Naive thymus-derived CD4-positive, alpha-beta T cell (primary cell): ENCODE data around the gene RNF8. TPM values are rescaled to one million over a fixed set of nuclear protein-coding genes. Genes with fewer than 3 reads are reported as not detected.
"Not testable (repeated sequence)": the region's sequence is repeated elsewhere in the genome, so short reads cannot be mapped to it uniquely, and the experiment has no call there.

Experiments used
- ATAC-seq: fragments of 150-1000 bp; cut with Tn5 transposase; 2 replicates; pipeline ENCODE4 v1.10.0; 2021; ENCODE audit warnings: mild to moderate bottlenecking, moderate library complexity
- CTCF ChIA-PET: fragments of 350-600 bp; sonication (Branson Sonifier 250); formaldehyde crosslinking; loops from one replicate; lab custom pipeline; 2021; ENCODE audit warnings: antibody characterized with exemption; lab: Charles Lee
- POLR2A ChIA-PET: fragments of 350-600 bp; sonication (Branson Sonifier 250); formaldehyde crosslinking; loops from one replicate; lab custom pipeline; 2021; ENCODE audit warnings: antibody characterized with exemption, inconsistent platforms; lab: Charles Lee
- DNase-seq, 9 donors: peaks; one replicate each; pipeline versions ENCODE4 v3.0.0 to v3.0.0-alpha.2; 2020 to 2022; ENCODE audit warnings: mixed read lengths in 1 of 9
- H3K27ac ChIP-seq: one replicate; pipeline ENCODE4 v1.7.0; 2013; ENCODE audit warnings: mild to moderate bottlenecking, low read depth, low read length, moderate library complexity
- H3K27me3 ChIP-seq, 2 donors: one replicate each; pipeline ENCODE4 v1.7.0; 2013; ENCODE audit warnings: low read length in 2 of 2, mild to moderate bottlenecking in 2 of 2, moderate library complexity in 2 of 2; ENCODE audit not compliant: control insufficient read depth in 2 of 2, insufficient read depth in 2 of 2
- H3K36me3 ChIP-seq, 3 experiments: 1 replicate in 2 of 3; 2 replicates in 1 of 3; pipeline ENCODE4 v1.7.0; 2013; ENCODE audit warnings: low read length in 3 of 3, mild to moderate bottlenecking in 3 of 3, moderate library complexity in 1 of 3; ENCODE audit not compliant: insufficient read depth in 3 of 3, control insufficient read depth in 2 of 3
- H3K4me1 ChIP-seq, 2 donors: one replicate each; pipeline ENCODE4 v1.7.0; 2013; ENCODE audit warnings: low read length in 2 of 2, mild to moderate bottlenecking in 2 of 2, moderate library complexity in 1 of 2; ENCODE audit not compliant: control insufficient read depth in 2 of 2, insufficient read depth in 2 of 2
- H3K4me3 ChIP-seq: 2 replicates; pipeline ENCODE4 v1.7.0; 2013; ENCODE audit warnings: mild to moderate bottlenecking, low read length
- H3K9me3 ChIP-seq, 3 experiments: 1 replicate in 2 of 3; 2 replicates in 1 of 3; pipeline ENCODE4 v1.7.0; 2013; ENCODE audit warnings: low read length in 3 of 3; ENCODE audit not compliant: control insufficient read depth in 2 of 3
- H3K27ac Mint-ChIP-seq, 9 donors: one replicate each; pipeline ENCODE4 v1.8.0; 2020 to 2022; ENCODE audit warnings: mixed read lengths in 9 of 9, mild to moderate bottlenecking in 8 of 9, moderate library complexity in 5 of 9, inconsistent platforms in 2 of 9
- H3K27me3 Mint-ChIP-seq, 5 donors: one replicate each; pipeline ENCODE4 v1.8.0; 2021 to 2022; ENCODE audit warnings: mixed read lengths in 5 of 5, mild to moderate bottlenecking in 1 of 5
- H3K36me3 Mint-ChIP-seq, 5 donors: one replicate each; pipeline ENCODE4 v1.8.0; 2020 to 2022; ENCODE audit warnings: mixed read lengths in 5 of 5, mild to moderate bottlenecking in 3 of 5, inconsistent platforms in 1 of 5
- H3K4me1 Mint-ChIP-seq, 7 donors: one replicate each; pipeline ENCODE4 v1.8.0; 2020 to 2022; ENCODE audit warnings: mixed read lengths in 7 of 7, mild to moderate bottlenecking in 3 of 7, inconsistent platforms in 1 of 7
- H3K4me3 Mint-ChIP-seq, 10 donors: one replicate each; pipeline ENCODE4 v1.8.0; 2020 to 2022; ENCODE audit warnings: mild to moderate bottlenecking in 10 of 10, mixed read lengths in 10 of 10, moderate library complexity in 6 of 10, inconsistent platforms in 2 of 10
- H3K9me3 Mint-ChIP-seq, 11 donors: one replicate each; pipeline ENCODE4 v1.8.0; 2020 to 2022; ENCODE audit warnings: mixed read lengths in 11 of 11, mild to moderate bottlenecking in 4 of 11, inconsistent platforms in 1 of 11, moderate library complexity in 1 of 11
- intact Hi-C, 2 donors: fragments of 100-400 bp; cut with micrococcal nuclease; formaldehyde crosslinking; loops; one replicate each; pipeline ENCODE4 v1.15.1; 2023
- polyA plus RNA-seq, 2 donors: library from polyadenylated mRNA; unstranded; fragments of 300-500 nt; fragmentation: Illumina TruSeq; gene quantifications; one replicate each; pipeline ENCODE4 v1.2.3, GENCODE V29; 2021
- total RNA-seq, 6 experiments: library from RNA in 5 of 6; stranded (reverse) in 5 of 6; gene quantifications; 1 replicate in 5 of 6; 2 replicates in 1 of 6; pipeline ENCODE4 v1.2.3 and lab custom pipeline; 2021 to 2026

The RNF8 gene
- total and polyA plus RNA-seq, 7 experiments from 2014 or later = 7.1 to 26.0 (median 15.8) TPM

DNA sequence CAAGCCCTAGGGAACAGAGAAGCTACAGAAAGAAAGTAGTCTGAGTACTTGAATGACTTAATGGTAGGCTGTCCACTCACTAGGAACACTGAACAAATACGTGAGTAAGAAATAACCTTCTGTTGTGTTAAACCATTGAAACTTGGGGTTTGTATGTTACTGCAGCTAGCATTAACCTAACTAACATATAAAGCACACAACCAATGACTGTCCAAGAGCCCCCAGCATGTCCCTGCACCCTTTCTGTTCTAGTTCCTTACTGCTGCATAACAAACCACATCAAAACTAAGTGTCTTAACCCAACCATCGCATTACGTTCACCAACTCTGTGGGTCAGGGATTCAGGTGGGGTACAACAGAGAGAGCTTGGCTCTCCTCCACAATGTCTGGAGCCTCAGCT, 10.5 kb upstream of the RNF8 start:
- intact Hi-C loops = no loop called here
- DNase-seq = no peak
- ChIA-PET CTCF (no interaction called here), POLR2A (no interaction called here)
- no peaks in the 10 kb centered on the region for H3K27me3 ChIP-seq
- H3K4me1 ChIP-seq = no peaks in the 10 kb centered on the region
- no peaks in the 10 kb centered on the region for H3K9me3 ChIP-seq
- no peak overlapping the region for H3K27ac Mint-ChIP-seq
- no peak overlapping the region for H3K4me3 Mint-ChIP-seq
- peaks cover 0 to 2% (median 0%) of the 10 kb centered on the region in 7 donors for H3K4me1 Mint-ChIP-seq
- no peak overlapping the region for H3K27ac ChIP-seq
- no peak overlapping the region for H3K4me3 ChIP-seq
- H3K36me3 ChIP-seq = no peaks in the 10 kb centered on the region
- ATAC-seq = no peak
- peaks cover 0 to 45% (median 14%) of the 10 kb centered on the region in 5 donors for H3K27me3 Mint-ChIP-seq
- H3K36me3 Mint-ChIP-seq = peaks cover 0 to 6% (median 0%) of the 10 kb centered on the region in 5 donors
- H3K9me3 Mint-ChIP-seq = peaks cover 0 to 2% (median 0%) of the 10 kb centered on the region in 11 donors

DNA sequence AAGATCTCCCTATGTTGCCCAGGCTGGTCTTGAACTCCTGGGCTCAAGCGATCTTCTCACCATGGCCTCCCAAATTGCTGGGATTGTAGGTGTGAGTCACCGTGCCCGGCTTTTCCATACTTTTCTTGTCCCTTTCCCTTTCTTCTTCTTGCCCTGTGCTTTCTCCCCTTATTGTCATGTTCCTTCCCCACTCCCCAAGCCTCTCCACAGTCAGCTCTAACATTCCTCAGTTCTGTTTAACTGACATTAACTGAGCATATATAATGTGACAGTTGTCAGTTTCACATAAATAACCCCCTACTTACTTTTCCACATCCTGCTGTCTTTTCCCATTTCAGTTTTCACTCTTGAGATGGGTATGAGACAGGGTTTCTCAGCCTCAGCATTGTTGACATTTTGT, 9.5 kb upstream of the RNF8 start:
- intact Hi-C loops = no loop called here
- Mint-ChIP-seq H3K4me3 (no peak overlapping the region), H3K9me3 (peaks cover 0 to 2% (median 0%) of the 10 kb centered on the region in 11 donors), H3K27me3 (peaks cover 0 to 45% (median 14%) of the 10 kb centered on the region in 5 donors), H3K4me1 (peaks cover 0 to 2% (median 0%) of the 10 kb centered on the region in 7 donors), H3K27ac (no peak overlapping the region), H3K36me3 (peaks cover 0 to 6% (median 0%) of the 10 kb centered on the region in 5 donors)
- Histone ChIP-seq H3K9me3 (no peaks in the 10 kb centered on the region), H3K36me3 (no peaks in the 10 kb centered on the region), H3K4me1 (no peaks in the 10 kb centered on the region), H3K4me3 (no peak overlapping the region), H3K27me3 (no peaks in the 10 kb centered on the region), H3K27ac (no peak overlapping the region)
- no peak for ATAC-seq
- CTCF ChIA-PET = no interaction called here
- no peak for DNase-seq
- POLR2A ChIA-PET = no interaction called here

DNA sequence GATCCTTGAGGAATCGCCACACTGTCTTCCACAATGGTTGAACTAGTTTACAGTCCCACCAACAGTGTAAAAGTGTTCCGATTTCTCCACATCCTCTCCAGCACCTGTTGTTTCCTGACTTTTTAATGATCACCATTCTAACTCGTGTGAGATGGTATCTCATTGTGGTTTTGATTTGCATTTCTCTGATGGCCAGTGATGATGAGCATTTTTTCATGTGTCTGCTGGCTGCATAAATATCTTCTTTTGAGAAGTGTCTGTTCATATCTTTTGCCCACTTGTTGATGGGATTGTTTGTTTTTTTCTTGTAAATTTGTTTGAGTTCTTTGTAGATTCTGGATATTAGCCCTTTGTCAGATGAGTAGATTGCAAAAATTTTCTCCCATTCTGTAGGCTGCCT, 8.0 kb upstream of the RNF8 start:
- H3K27ac ChIP-seq, H3K4me3 ChIP-seq, H3K36me3 ChIP-seq, H3K9me3 ChIP-seq, DNase-seq, H3K36me3 Mint-ChIP-seq, ATAC-seq, H3K27me3 ChIP-seq, H3K27ac Mint-ChIP-seq, CTCF ChIA-PET, POLR2A ChIA-PET, intact Hi-C loops, H3K4me3 Mint-ChIP-seq, H3K9me3 Mint-ChIP-seq, H3K4me1 ChIP-seq, H3K4me1 Mint-ChIP-seq: not testable (repeated sequence)
- peaks cover 0 to 45% (median 14%) of the 10 kb centered on the region in 5 donors for H3K27me3 Mint-ChIP-seq

DNA sequence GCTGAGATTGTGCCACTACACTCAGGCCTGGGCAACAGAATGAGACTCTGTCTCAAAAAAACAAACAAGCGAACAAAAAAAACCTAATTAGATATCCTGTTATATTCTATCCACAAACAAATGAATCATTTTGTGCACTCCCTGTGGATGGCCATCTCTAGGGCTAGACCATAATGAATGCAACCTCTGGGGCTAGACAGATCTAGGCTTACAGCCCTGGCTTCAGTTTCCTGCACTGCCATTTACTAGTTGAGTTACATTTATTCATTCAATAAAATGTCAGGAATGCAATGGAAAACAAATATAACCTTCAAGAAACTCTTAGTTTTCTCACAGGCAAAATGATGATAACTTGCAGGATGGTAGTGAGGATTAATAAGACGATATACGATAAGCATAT, 6.6 kb upstream of the RNF8 start:
- no peaks in the 10 kb centered on the region for H3K9me3 ChIP-seq
- no peaks in the 10 kb centered on the region for H3K27me3 ChIP-seq
- H3K36me3 ChIP-seq = no peaks in the 10 kb centered on the region
- no peak overlapping the region for H3K27ac Mint-ChIP-seq
- H3K27me3 Mint-ChIP-seq = peaks cover 0 to 41% (median 14%) of the 10 kb centered on the region in 5 donors
- H3K27ac ChIP-seq = no peak overlapping the region
- no peak overlapping the region for H3K4me3 ChIP-seq
- intact Hi-C loops = no loop called here
- CTCF ChIA-PET = no interaction called here
- peaks cover 0 to 5% (median 0%) of the 10 kb centered on the region in 5 donors for H3K36me3 Mint-ChIP-seq
- peaks cover 0 to 2% (median 0%) of the 10 kb centered on the region in 7 donors for H3K4me1 Mint-ChIP-seq
- no peak overlapping the region for H3K4me3 Mint-ChIP-seq
- H3K4me1 ChIP-seq = no peaks in the 10 kb centered on the region
- no peak for DNase-seq
- no peak for ATAC-seq
- H3K9me3 Mint-ChIP-seq = peaks cover 0 to 2% (median 0%) of the 10 kb centered on the region in 11 donors
- POLR2A ChIA-PET = no interaction called here

DNA sequence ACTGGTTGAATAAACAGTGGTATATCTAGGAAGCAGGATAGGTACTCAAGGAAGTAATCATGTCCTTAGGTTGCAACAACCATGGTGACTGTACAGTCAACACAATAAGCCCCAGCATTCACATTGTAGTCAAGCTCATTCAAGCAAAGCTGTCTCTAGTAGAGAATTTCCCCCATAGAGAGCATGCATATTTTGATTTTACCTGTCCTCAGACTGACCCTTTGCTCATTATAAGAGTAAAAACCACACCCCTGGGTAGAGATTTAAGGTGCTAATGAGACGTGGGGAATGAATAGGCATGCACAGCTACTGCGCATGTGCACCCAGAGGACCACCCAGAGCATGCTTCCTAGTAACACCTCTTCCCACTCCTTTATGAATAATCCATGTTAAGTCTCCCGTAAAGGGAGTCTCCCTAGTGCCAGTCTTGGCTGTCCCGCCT, 6.1 kb upstream of the RNF8 start:
- peaks cover 0 to 38% (median 14%) of the 10 kb centered on the region in 5 donors for H3K27me3 Mint-ChIP-seq
- intact Hi-C loops = no loop called here
- H3K4me3 ChIP-seq = no peak overlapping the region
- CTCF ChIA-PET = no interaction called here
- H3K4me3 Mint-ChIP-seq = no peak overlapping the region
- H3K27me3 ChIP-seq = no peaks in the 10 kb centered on the region
- POLR2A ChIA-PET = no interaction called here
- peaks cover 0 to 2% (median 0%) of the 10 kb centered on the region in 7 donors for H3K4me1 Mint-ChIP-seq
- no peaks in the 10 kb centered on the region for H3K4me1 ChIP-seq
- no peak overlapping the region for H3K27ac Mint-ChIP-seq
- no peak overlapping the region for H3K27ac ChIP-seq
- ATAC-seq (no peak), DNase-seq (no peak)
- H3K36me3 Mint-ChIP-seq = peaks cover 0 to under 1% (median 0%) of the 10 kb centered on the region in 5 donors
- no peaks in the 10 kb centered on the region for H3K9me3 ChIP-seq
- peaks cover 0 to 2% (median 0%) of the 10 kb centered on the region in 11 donors for H3K9me3 Mint-ChIP-seq
- H3K36me3 ChIP-seq = no peaks in the 10 kb centered on the region

DNA sequence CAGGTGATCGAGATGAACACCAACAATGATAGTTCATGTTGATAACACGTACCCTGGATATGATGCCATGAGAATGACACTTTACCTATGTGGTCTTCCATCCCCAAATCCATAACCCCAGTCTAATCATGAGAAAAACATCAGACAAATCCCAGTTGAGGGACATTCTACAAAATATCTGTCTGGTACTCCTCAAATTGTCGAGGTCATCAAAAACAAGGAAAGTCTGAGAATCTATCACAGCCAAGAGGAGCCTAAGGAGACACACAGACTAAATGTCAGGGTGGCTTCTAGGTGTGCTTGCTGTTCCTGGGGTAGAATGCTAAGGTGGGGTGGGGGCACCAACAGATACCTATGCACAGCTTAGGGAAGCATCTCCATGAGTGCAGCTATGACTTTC, 2.8 kb upstream of the RNF8 start:
- DNase-seq = no peak
- Histone ChIP-seq H3K9me3 (no peaks in the 10 kb centered on the region), H3K4me1 (peaks cover 7 to 14% of the 10 kb centered on the region in 2 donors), H3K27ac (no peak overlapping the region), H3K27me3 (no peaks in the 10 kb centered on the region), H3K36me3 (peaks cover 0 to 8% (median 0%) of the 10 kb centered on the region in 3 experiments), H3K4me3 (no peak overlapping the region)
- Mint-ChIP-seq H3K36me3 (peaks cover 0 to 7% (median 0%) of the 10 kb centered on the region in 5 donors), H3K4me3 (no peak overlapping the region), H3K27me3 (peaks cover 0 to 17% (median 8%) of the 10 kb centered on the region in 5 donors), H3K27ac (no peak overlapping the region), H3K4me1 (peaks cover 17 to 23% (median 22%) of the 10 kb centered on the region in 7 donors), H3K9me3 (no peaks in the 10 kb centered on the region)
- no peak for ATAC-seq
- intact Hi-C loops = loop anchor here (5.0 to 10.0 kb wide), 5 partner anchors 94 to 1526 kb away; partner anchors contain the start of genes ZFAND3 (in 2 of the 2), MDGA1 (in 1 of the 2), TBC1D22B (in 1 of the 2) and TMEM217 (in 1 of the 2)
- ChIA-PET CTCF (no interaction called here), POLR2A (no interaction called here)

DNA sequence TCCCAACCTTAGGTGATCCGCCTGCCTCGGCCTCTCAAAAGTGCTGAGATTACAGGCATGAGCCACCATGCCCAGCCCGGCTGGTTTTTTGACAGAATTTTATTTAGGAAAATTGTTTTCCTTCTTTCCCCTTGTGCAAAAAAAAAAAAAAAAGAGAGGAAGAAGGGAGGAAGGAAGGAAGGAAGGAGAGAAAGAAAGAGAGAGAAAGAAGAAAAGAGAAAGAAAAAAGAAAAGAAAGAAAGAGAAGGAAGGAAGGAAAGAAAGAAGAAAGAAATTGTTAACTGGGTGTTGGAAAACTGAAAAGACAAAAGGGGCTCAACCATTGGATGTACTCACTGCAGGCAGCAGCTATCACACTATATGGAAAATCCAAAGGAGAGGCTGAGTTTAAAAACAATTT, 1.4 kb upstream of the RNF8 start:
- H3K9me3 Mint-ChIP-seq = no peaks in the 10 kb centered on the region

More for the DNA sequence above, 1.4 kb upstream of the RNF8 start:
- H3K27ac Mint-ChIP-seq = no peak overlapping the region
- Histone ChIP-seq H3K27me3 (no peaks in the 10 kb centered on the region), H3K36me3 (peaks cover 0 to 8% (median 0%) of the 10 kb centered on the region in 3 experiments), H3K27ac (no peak overlapping the region), H3K4me1 (peaks cover 7 to 14% of the 10 kb centered on the region in 2 donors), H3K9me3 (no peaks in the 10 kb centered on the region), H3K4me3 (no peak overlapping the region)
- ChIA-PET CTCF (no interaction called here), POLR2A (no interaction called here)
- H3K36me3 Mint-ChIP-seq = peaks cover 0 to 7% (median 0%) of the 10 kb centered on the region in 5 donors
- peaks cover 18 to 36% (median 25%) of the 10 kb centered on the region in 7 donors for H3K4me1 Mint-ChIP-seq
- intact Hi-C loops = loop anchor here (5.0 to 10.0 kb wide), 5 partner anchors 95 to 1525 kb away; partner anchors contain the start of genes ZFAND3 (in 2 of the 2), MDGA1 (in 1 of the 2), TBC1D22B (in 1 of the 2) and TMEM217 (in 1 of the 2)
- DNase-seq (no peak), ATAC-seq (no peak)
- peak overlapping the region in 8 of 10 donors; percentile 33 to 98 (median 64) for H3K4me3 Mint-ChIP-seq
- H3K27me3 Mint-ChIP-seq = peaks cover 0 to 8% (median 0%) of the 10 kb centered on the region in 5 donors
